Osteocyte (in vitro differentiated cells): ENCODE measurements around the gene PLA2R1. TPM values are rescaled to one million over a fixed set of nuclear protein-coding genes. Genes with fewer than 3 reads are reported as not detected.
A peak's percentile ranks its signal among the peaks of the same experiment; 100 is the strongest.

ENCODE experiments used
- DNase-seq: peaks from one replicate; pipeline ENCODE4 v3.0.0; 2021; ENCODE audit warnings: mixed read lengths; ENCODE audit not compliant: unreplicated experiment; ENCODE audit errors: extremely low spot score
- H3K27ac Mint-ChIP-seq: one replicate; pipeline ENCODE4 v1.8.0; 2021; ENCODE audit warnings: mild to moderate bottlenecking, mixed read lengths; ENCODE audit not compliant: unreplicated experiment
- H3K27me3 Mint-ChIP-seq: one replicate; pipeline ENCODE4 v1.8.0; 2021; ENCODE audit warnings: mixed read lengths; ENCODE audit not compliant: unreplicated experiment
- H3K36me3 Mint-ChIP-seq: one replicate; pipeline ENCODE4 v1.8.0; 2021; ENCODE audit warnings: mixed read lengths; ENCODE audit not compliant: unreplicated experiment
- H3K4me1 Mint-ChIP-seq: one replicate; pipeline ENCODE4 v1.8.0; 2021; ENCODE audit warnings: mixed read lengths; ENCODE audit not compliant: unreplicated experiment
- H3K4me3 Mint-ChIP-seq: one replicate; pipeline ENCODE4 v1.8.0; 2021; ENCODE audit warnings: mild to moderate bottlenecking, moderate library complexity, mixed read lengths; ENCODE audit not compliant: unreplicated experiment
- H3K9me3 Mint-ChIP-seq: one replicate; pipeline ENCODE4 v1.8.0; 2021; ENCODE audit warnings: mixed read lengths; ENCODE audit not compliant: unreplicated experiment
- total RNA-seq: library from RNA; stranded (reverse); gene quantifications from 2 replicates; pipeline ENCODE4 v1.2.1, GENCODE V29; 2021
- TF ChIP-seq, protein P1 (sequence below): fragments of 200-600 bp; sonication (generic); IDR thresholded peaks from 2 replicates; pipeline ENCODE4 v1.5.0; 2021; ENCODE audit warnings: antibody characterized with exemption, mild to moderate bottlenecking, moderate library complexity

PLA2R1 gene
- total RNA-seq, 1 donor from 2014 or later: 78.9 TPM

DNA sequence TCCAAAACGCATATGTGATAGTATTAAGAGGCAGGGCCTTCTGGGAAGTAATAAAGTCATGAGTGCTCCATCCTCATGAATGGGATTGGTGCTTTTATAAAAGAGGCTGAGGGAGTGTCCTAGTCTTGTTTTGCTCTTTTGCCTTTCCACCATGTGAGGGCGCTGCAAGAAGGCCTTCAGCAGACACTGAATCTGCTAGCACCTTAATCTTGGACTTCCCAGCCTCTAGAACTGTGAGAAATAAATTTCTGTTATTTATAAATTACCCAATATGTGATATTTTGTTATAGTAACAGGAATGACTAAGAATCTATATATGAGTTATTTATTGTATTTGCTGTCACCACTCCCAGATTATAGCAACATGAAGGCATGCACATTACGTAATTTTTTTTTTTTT is 63.5 kb downstream of the PLA2R1 start:
- Mint-ChIP-seq H3K36me3 (peaks cover 66% of the 10 kb centered on the region), H3K9me3 (peaks cover 12% of the 10 kb centered on the region), H3K4me1 (peaks cover 41% of the 10 kb centered on the region), H3K27me3 (no peaks in the 10 kb centered on the region), H3K27ac (no peak overlapping the region), H3K4me3 (no peak overlapping the region)
- TF ChIP-seq, protein P1, sequence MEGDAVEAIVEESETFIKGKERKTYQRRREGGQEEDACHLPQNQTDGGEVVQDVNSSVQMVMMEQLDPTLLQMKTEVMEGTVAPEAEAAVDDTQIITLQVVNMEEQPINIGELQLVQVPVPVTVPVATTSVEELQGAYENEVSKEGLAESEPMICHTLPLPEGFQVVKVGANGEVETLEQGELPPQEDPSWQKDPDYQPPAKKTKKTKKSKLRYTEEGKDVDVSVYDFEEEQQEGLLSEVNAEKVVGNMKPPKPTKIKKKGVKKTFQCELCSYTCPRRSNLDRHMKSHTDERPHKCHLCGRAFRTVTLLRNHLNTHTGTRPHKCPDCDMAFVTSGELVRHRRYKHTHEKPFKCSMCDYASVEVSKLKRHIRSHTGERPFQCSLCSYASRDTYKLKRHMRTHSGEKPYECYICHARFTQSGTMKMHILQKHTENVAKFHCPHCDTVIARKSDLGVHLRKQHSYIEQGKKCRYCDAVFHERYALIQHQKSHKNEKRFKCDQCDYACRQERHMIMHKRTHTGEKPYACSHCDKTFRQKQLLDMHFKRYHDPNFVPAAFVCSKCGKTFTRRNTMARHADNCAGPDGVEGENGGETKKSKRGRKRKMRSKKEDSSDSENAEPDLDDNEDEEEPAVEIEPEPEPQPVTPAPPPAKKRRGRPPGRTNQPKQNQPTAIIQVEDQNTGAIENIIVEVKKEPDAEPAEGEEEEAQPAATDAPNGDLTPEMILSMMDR: peak; percentile 28
- no peak for DNase-seq

DNA sequence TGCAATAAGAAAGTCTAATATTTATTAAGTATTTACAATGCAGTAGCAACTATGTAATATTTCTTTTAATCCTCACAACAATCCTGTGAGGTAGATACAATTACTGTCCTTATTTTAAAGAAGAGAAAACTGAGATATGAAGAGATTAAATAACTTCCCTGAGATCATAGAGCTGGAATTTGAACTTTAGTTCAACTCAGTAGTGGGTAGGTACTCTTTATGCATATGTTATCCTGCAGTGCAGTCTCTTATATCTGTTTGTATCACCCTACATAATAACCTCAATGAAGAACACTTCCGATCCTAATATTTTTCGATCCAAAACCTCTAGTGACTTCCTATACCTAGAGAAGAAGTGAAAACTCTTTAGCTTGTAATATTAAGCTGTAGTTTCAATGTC is 64.2 kb downstream of the PLA2R1 start:
- no peak for DNase-seq
- H3K27me3 Mint-ChIP-seq: no peaks in the 10 kb centered on the region
- peaks cover 12% of the 10 kb centered on the region for H3K9me3 Mint-ChIP-seq
- no peak overlapping the region for H3K4me3 Mint-ChIP-seq
- H3K27ac Mint-ChIP-seq: no peak overlapping the region
- H3K4me1 Mint-ChIP-seq: peaks cover 42% of the 10 kb centered on the region
- TF ChIP-seq, protein P1: no peak
- H3K36me3 Mint-ChIP-seq: peaks cover 70% of the 10 kb centered on the region

DNA sequence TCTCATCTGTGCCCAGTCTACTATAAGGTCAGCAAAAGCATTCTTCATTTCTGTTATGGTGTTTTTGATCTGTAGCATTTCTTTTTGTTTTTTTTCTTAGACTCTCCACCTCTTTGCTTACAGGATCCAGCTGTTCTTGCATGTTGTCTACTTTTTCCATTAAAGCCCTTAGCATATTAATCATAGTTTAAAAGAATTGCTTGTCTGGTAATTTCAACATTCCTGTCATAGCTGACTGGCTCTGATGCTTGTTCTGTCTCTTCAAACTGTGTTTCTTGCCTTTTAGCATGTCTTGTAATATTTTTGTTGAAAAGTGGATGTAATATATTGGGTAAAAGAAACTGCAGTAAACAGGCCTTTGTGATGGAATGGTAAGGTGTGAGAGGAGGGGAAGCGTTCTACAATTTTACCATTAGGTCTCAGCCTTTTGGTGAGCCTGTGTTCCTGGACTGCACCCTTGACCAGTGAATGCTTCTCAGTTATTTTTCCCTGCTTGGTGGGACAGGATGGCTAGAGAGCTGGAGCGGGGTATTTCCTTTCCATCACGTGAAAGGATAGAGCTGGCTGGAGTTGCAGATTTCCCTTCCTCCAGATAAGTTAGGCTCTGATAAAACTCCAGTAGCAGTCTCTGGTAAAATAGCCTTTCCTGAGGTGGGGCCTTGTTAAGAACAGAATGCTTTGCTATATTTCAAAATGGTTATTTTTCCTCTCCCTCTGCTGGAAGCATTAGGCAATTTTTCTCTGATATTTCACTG is 65.4 kb downstream of the PLA2R1 start:
- Mint-ChIP-seq H3K27ac (peak overlapping the region; percentile 76), H3K9me3 (peaks cover 12% of the 10 kb centered on the region), H3K27me3 (no peaks in the 10 kb centered on the region), H3K4me3 (no peak overlapping the region), H3K4me1 (peaks cover 42% of the 10 kb centered on the region), H3K36me3 (peaks cover 69% of the 10 kb centered on the region)
- DNase-seq: no peak
- TF ChIP-seq, protein P1: peak; percentile 23

- Mint-ChIP-seq H3K9me3 (no peaks in the 10 kb centered on the region), H3K27me3 (no peaks in the 10 kb centered on the region), H3K36me3 (peaks cover 49% of the 10 kb centered on the region), H3K4me1 (peaks cover 42% of the 10 kb centered on the region), H3K4me3 (no peak overlapping the region), H3K27ac (no peak overlapping the region)
- TF ChIP-seq, protein P1: no peak
- DNase-seq: no peak
Measured at GRCh38 chr2:159995038-159995437, 67.4 kb downstream of the PLA2R1 start.

DNA sequence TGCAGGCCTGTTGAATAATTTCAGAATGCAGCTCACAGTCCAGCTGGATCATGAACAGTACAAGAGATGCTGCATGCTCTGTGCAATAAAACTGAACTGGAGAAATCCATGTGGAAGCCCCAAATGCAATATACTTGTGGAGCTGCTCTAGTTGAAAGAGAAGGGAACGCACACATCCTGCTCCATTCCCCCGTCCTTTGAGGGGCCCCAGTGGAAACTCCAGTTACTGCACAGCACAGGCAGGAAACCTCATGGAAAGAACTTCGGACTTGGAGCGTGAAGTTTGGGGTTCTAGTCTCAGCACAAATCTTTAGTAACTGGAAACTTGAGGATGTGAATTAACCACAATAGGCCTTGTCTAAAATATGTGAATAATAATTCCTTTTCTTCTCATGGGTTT is 73.2 kb downstream of the PLA2R1 start:
- Mint-ChIP-seq H3K36me3 (peaks cover 48% of the 10 kb centered on the region), H3K9me3 (no peaks in the 10 kb centered on the region), H3K27me3 (no peaks in the 10 kb centered on the region), H3K4me3 (no peak overlapping the region), H3K27ac (no peak overlapping the region), H3K4me1 (peaks cover 2% of the 10 kb centered on the region)
- DNase-seq: no peak
- TF ChIP-seq, protein P1: peak; percentile 8
